Cardiac fibroblast (primary cell): Measurements from ENCODE around the gene ZXDC.

Experiments
- DNase-seq, 2 donors: peaks; one replicate each; pipeline versions ENCODE4 v3.0.0 to v3.0.0-alpha.2; 2010; ENCODE audit warnings: low read depth in 2 of 2
- H3K4me3 ChIP-seq, 2 donors: replicated peaks in 1 of 2; 1 replicate in 1 of 2; 2 replicates in 1 of 2; pipeline ENCODE4 v1.5.1; 2011; ENCODE audit warnings: low read depth in 2 of 2, low read length in 2 of 2, mild to moderate bottlenecking in 2 of 2, moderate library complexity in 1 of 2
- TF ChIP-seq, protein P1 (sequence below): IDR thresholded peaks from one replicate; pipeline ENCODE4 v1.5.1; 2011; ENCODE audit warnings: low read depth, mild to moderate bottlenecking, low read length, inconsistent platforms

The ZXDC gene

DNA sequence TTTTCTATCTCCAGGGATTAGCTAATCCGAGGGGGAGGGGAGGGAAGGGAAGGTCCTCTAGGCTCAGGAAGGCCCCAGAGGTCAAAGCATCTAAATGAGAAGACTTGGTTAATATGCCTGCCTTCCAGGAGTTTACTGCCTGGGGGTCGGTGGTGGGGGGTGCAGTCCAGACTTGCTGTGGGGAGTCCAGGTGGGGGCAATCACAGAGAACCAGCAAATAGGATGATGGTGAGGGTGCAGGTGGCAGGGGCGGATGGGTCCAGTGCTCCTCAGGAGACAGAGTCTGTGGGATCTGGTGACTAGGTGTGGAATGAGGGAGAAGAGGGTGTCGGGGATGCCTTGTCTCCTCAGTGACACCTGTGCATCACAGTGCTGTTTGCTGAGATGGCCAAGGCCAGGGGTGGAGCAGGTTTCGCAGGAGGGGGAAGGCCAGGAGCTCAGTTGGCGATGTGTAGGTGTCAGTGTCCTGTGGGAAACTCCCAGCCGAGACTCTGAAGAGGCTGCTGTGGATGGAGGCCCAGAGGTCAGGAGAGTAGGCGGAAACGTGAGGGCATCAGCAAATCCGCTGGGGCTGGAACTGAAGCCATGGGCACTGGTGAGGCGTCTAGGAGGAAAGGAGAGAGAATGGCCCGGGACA lies 72.9 kb downstream of the ZXDC start:
- DNase-seq: no peak
- TF ChIP-seq, protein P1, sequence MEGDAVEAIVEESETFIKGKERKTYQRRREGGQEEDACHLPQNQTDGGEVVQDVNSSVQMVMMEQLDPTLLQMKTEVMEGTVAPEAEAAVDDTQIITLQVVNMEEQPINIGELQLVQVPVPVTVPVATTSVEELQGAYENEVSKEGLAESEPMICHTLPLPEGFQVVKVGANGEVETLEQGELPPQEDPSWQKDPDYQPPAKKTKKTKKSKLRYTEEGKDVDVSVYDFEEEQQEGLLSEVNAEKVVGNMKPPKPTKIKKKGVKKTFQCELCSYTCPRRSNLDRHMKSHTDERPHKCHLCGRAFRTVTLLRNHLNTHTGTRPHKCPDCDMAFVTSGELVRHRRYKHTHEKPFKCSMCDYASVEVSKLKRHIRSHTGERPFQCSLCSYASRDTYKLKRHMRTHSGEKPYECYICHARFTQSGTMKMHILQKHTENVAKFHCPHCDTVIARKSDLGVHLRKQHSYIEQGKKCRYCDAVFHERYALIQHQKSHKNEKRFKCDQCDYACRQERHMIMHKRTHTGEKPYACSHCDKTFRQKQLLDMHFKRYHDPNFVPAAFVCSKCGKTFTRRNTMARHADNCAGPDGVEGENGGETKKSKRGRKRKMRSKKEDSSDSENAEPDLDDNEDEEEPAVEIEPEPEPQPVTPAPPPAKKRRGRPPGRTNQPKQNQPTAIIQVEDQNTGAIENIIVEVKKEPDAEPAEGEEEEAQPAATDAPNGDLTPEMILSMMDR: no peak
- no peak overlapping the region for H3K4me3 ChIP-seq

- TF ChIP-seq, protein P1: no peak
- no peak for DNase-seq
- H3K4me3 ChIP-seq: no peak overlapping the region
These were observed 73.5 kb downstream of the ZXDC start for GRCh38 chr3:126402178-126402577.

- DNase-seq: no peak
- no peak overlapping the region for H3K4me3 ChIP-seq
- TF ChIP-seq, protein P1: no peak
These were observed 74.0 kb downstream of the ZXDC start for GRCh38 chr3:126401611-126402160.

DNA sequence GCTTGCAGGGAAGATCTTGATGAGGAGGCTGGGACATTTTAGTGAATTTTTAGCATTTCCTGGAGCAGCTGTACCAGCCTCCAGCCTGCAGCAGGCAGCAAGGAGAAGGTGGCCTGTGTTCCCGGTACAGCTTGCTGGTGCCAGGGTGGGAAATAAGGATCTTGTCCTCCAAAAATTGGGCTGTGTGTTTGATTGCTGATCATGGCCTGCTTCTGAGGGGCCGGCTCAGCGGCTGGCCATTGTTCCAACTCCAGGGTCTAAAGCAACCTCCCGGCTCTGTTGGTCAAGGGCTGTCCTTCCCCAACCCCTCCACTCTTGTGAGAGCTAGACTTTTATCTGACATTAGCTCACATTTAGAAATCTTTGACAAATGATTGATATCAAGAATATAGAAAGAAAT lies 75.9 kb downstream of the ZXDC start:
- H3K4me3 ChIP-seq: no peak overlapping the region
- DNase-seq: no peak
- TF ChIP-seq, protein P1: no peak

GRCh38 chr3:126399351-126399735 lies 76.3 kb downstream of the ZXDC start:
- TF ChIP-seq, protein P1: no peak
- no peak for DNase-seq
- H3K4me3 ChIP-seq: no peak overlapping the region

DNA sequence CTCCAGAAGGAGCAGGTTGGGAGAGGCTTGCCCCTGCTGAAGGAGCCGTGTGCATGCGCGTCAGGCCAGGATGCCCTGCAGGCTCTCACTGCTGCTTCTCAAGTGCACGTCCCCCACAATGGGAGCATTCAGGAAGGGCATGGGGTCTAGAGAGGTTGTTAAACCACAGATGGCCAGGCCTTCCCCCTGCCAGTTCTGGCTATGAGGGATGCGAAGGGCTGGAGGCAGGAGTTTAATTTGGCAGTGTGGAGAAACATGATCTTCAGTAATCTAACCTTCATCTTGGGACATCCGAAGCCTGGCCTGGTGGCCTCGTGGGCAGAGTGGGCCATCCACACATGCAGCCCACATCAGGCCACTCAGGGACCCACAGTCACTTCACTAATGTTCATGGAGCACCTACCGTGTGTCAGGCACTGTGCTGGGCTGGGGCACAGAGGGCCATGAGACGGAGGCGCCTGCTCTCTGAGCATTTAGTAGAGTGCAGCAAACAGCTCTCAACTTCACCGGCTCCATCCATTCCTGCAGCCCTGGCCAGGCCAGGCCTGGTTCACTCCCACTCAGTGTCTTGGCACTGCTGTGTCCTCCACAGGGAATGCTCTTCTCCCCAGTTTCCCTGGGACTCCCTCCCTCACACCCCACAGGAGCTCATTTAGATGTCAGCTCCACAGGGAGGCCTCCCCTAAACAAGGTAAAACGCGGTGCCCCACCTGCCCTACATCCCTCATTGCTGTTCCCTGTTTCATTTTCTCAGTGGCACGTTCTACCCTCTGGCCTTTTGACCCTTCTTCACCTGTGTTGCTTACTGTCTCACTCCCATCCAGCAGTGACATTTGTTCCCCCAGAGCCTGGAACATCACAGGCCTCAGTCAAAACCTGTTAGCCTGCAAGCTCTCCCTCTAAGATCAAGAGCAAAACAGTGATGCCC lies 77.0 kb downstream of the ZXDC start:
- H3K4me3 ChIP-seq: no peak overlapping the region

More for the DNA sequence above, 77.0 kb downstream of the ZXDC start:
- TF ChIP-seq, protein P1: no peak
- DNase-seq: no peak
